Right forelimb (tissue), 1 donor: ENCODE results near the gene RIPPLY3.
"Not testable (repeated sequence)": the region's sequence is repeated elsewhere in the genome, so short reads cannot be mapped to it uniquely, and the experiment has no call there.

Source experiments
- DNase-seq: peaks from one replicate; pipeline ENCODE4 v3.0.0-alpha.2; 2018

RIPPLY3 gene

GRCh38 chr21:37026499-37026898, 20.0 kb downstream of the RIPPLY3 start:
- DNase-seq = no peak

- no peak for DNase-seq
These were observed 22.1 kb downstream of the RIPPLY3 start for GRCh38 chr21:37028570-37028969.

GRCh38 chr21:37030864-37031263, 24.4 kb downstream of the RIPPLY3 start:
- no peak for DNase-seq

GRCh38 chr21:37032293-37032692, 25.8 kb downstream of the RIPPLY3 start:
- no peak for DNase-seq

- no peak for DNase-seq
These were observed 26.5 kb downstream of the RIPPLY3 start for GRCh38 chr21:37032877-37033471.

GRCh38 chr21:37034394-37034793, 27.9 kb downstream of the RIPPLY3 start:
- not testable (repeated sequence) for DNase-seq

- no peak for DNase-seq
These were observed 29.7 kb downstream of the RIPPLY3 start for GRCh38 chr21:37036177-37036576.

- no peak for DNase-seq
These were observed 33.0 kb downstream of the RIPPLY3 start for GRCh38 chr21:37039411-37040075.

- no peak for DNase-seq
These were observed 33.7 kb downstream of the RIPPLY3 start for GRCh38 chr21:37040212-37040611.

GRCh38 chr21:37041706-37042271, 35.3 kb downstream of the RIPPLY3 start:
- DNase-seq = no peak

GRCh38 chr21:37043818-37044217, 37.3 kb downstream of the RIPPLY3 start:
- no peak for DNase-seq

- DNase-seq = no peak
These were observed 38.1 kb downstream of the RIPPLY3 start for GRCh38 chr21:37044643-37045042.

- DNase-seq = no peak
These were observed 38.6 kb downstream of the RIPPLY3 start for GRCh38 chr21:37045149-37045548.

GRCh38 chr21:37045556-37045955, 39.1 kb downstream of the RIPPLY3 start:
- no peak for DNase-seq

- DNase-seq = no peak
These were observed 40.6 kb downstream of the RIPPLY3 start for GRCh38 chr21:37047079-37047478.

GRCh38 chr21:37049741-37050140, 43.2 kb downstream of the RIPPLY3 start:
- DNase-seq = not testable (repeated sequence)

- DNase-seq = no peak
These were observed 48.9 kb downstream of the RIPPLY3 start for GRCh38 chr21:37055271-37055855.

- no peak for DNase-seq
These were observed 51.1 kb downstream of the RIPPLY3 start for GRCh38 chr21:37057614-37058013.

GRCh38 chr21:37058261-37058660, 51.8 kb downstream of the RIPPLY3 start:
- DNase-seq = no peak

- DNase-seq = no peak
These were observed 52.7 kb downstream of the RIPPLY3 start for GRCh38 chr21:37059181-37059580.

- peak; percentile 66 for DNase-seq
These were observed 53.8 kb downstream of the RIPPLY3 start for GRCh38 chr21:37060296-37060695.

- DNase-seq = no peak
These were observed 55.6 kb downstream of the RIPPLY3 start for GRCh38 chr21:37061926-37062592.

GRCh38 chr21:37062593-37062935, 56.1 kb downstream of the RIPPLY3 start:
- no peak for DNase-seq

GRCh38 chr21:37063433-37063832, 56.9 kb downstream of the RIPPLY3 start:
- no peak for DNase-seq
